H1 (cell line): ENCODE results near the gene TDRD9. TPM values are rescaled to one million over a fixed set of nuclear protein-coding genes. Genes with fewer than 3 reads are reported as not detected.
A peak's percentile ranks its signal among the peaks of the same experiment; 100 is the strongest.

Experiments used
- CTCF ChIA-PET: fragments of 300-600 bp; sonication (Branson Sonifier 250); formaldehyde crosslinking; loops from one replicate; lab custom pipeline; 2021; ENCODE audit not compliant: partially characterized antibody; lab: Charles Lee
- POLR2A ChIA-PET: fragments of 300-600 bp; sonication (Branson Sonifier 250); formaldehyde crosslinking; loops from one replicate; lab custom pipeline; 2021; ENCODE audit warnings: inconsistent platforms; ENCODE audit not compliant: partially characterized antibody; lab: Charles Lee
- DNase-seq, 2 experiments: peaks; one replicate each; pipeline versions ENCODE4 v3.0.0 to v3.0.0-alpha.2; 2010 to 2022; ENCODE audit warnings: low spot score in 2 of 2, low read depth in 1 of 2, mixed read lengths in 1 of 2
- FAIRE-seq: peaks from 2 replicates; lab custom pipeline; 2011; peaks lifted over from hg19 to GRCh38; lab: Jason Lieb, UNC
- H2AFZ ChIP-seq: 2 replicates; pipeline ENCODE4 v1.8.1; 2012; ENCODE audit warnings: low read length, inconsistent platforms
- H2AK5ac ChIP-seq: 2 replicates; pipeline ENCODE4 v1.6.1; 2013; ENCODE audit warnings: low read depth, low read length
- H2BK120ac ChIP-seq: replicated peaks from 2 replicates; pipeline ENCODE3; 2013; ENCODE audit warnings: low read depth, low read length, inconsistent platforms
- H2BK12ac ChIP-seq: 2 replicates; pipeline ENCODE4 v1.6.1; 2013; ENCODE audit warnings: low read depth, low read length
- H2BK15ac ChIP-seq: 2 replicates; pipeline ENCODE4 v1.6.1; 2013; ENCODE audit warnings: low read length
- H2BK20ac ChIP-seq: 2 replicates; pipeline ENCODE4 v1.6.1; 2013; ENCODE audit warnings: low read length
- H2BK5ac ChIP-seq: 2 replicates; pipeline ENCODE4 v1.6.1; 2013; ENCODE audit warnings: low read depth, low read length
- H3K14ac ChIP-seq: 2 replicates; pipeline ENCODE4 v1.6.1; 2013; ENCODE audit warnings: inconsistent platforms; ENCODE audit not compliant: insufficient read length
- H3K18ac ChIP-seq: 2 replicates; pipeline ENCODE4 v1.6.1; 2013; ENCODE audit warnings: low read length; ENCODE audit errors: extremely low read depth
- H3K23ac ChIP-seq: 2 replicates; pipeline ENCODE4 v1.6.1; 2013; ENCODE audit warnings: inconsistent platforms; ENCODE audit not compliant: insufficient read length
- H3K23me2 ChIP-seq: 2 replicates; pipeline ENCODE4 v1.6.1; 2013; ENCODE audit warnings: low read depth, low read length
- H3K27ac ChIP-seq: 2 replicates; pipeline ENCODE4 v1.6.1; 2011; ENCODE audit warnings: low read depth, low read length, inconsistent platforms
- H3K27me3 ChIP-seq, 4 experiments: replicated peaks in 1 of 4; 1 replicate in 1 of 4; 2 replicates in 3 of 4; pipeline versions ENCODE4 v1.6.1 to v1.8.1; 2011 to 2013; ENCODE audit warnings: low read length in 3 of 4, mild to moderate bottlenecking in 3 of 4, inconsistent platforms in 2 of 4, mixed read lengths in 2 of 4, moderate library complexity in 1 of 4; ENCODE audit not compliant: control insufficient read depth in 3 of 4, insufficient read depth in 3 of 4; ENCODE audit errors: extremely low read depth in 1 of 4
- H3K36me3 ChIP-seq, 4 experiments: 2 replicates each; pipeline versions ENCODE4 v1.6.1 to v1.8.1; 2011 to 2013; ENCODE audit warnings: mild to moderate bottlenecking in 4 of 4, low read length in 3 of 4, moderate library complexity in 2 of 4, control low read depth in 1 of 4, inconsistent platforms in 1 of 4; ENCODE audit not compliant: insufficient read depth in 4 of 4, control insufficient read depth in 2 of 4
- H3K4ac ChIP-seq: replicated peaks from 2 replicates; pipeline ENCODE3; 2013; ENCODE audit warnings: low read length, low read depth, mixed read lengths, inconsistent platforms; ENCODE audit not compliant: insufficient read length
- H3K4me1 ChIP-seq, 4 experiments: replicated peaks in 1 of 4; 1 replicate in 1 of 4; 2 replicates in 3 of 4; pipeline versions ENCODE4 v1.6.1 to v1.8.1; 2011 to 2013; ENCODE audit warnings: low read length in 3 of 4, inconsistent platforms in 2 of 4, mixed read lengths in 1 of 4; ENCODE audit not compliant: insufficient read depth in 4 of 4, control insufficient read depth in 3 of 4
- H3K4me2 ChIP-seq, 2 experiments: 2 replicates each; pipeline versions ENCODE4 v1.6.1 to v1.8.1; 2011 to 2013; ENCODE audit warnings: low read depth in 2 of 2, low read length in 2 of 2, control low read depth in 1 of 2, inconsistent platforms in 1 of 2, mild to moderate bottlenecking in 1 of 2; ENCODE audit not compliant: insufficient read depth in 1 of 2
- H3K4me3 ChIP-seq, 4 experiments: fragments of 200-600, 300-600 bp in 1 of 4; sonication (generic), shearing (Covaris generic), sonication (Bioruptor Twin) in 1 of 4; 2 replicates each; pipeline versions ENCODE4 v1.5.1 to v1.8.1; 2011 to 2016; ENCODE audit warnings: low read length in 4 of 4, low read depth in 3 of 4, control low read depth in 2 of 4, inconsistent platforms in 2 of 4, mild to moderate bottlenecking in 2 of 4, mixed read lengths in 1 of 4, moderate library complexity in 1 of 4; ENCODE audit not compliant: insufficient read depth in 2 of 4; ENCODE audit errors: extremely low read depth in 1 of 4
- H3K56ac ChIP-seq: replicated peaks from 2 replicates; pipeline ENCODE3; 2013; ENCODE audit warnings: low read depth, mild to moderate bottlenecking, mixed read lengths, low read length, inconsistent platforms; ENCODE audit not compliant: insufficient read length
- H3K79me1 ChIP-seq: 2 replicates; pipeline ENCODE4 v1.6.1; 2013; ENCODE audit warnings: low read depth, low read length, control low read depth
- H3K79me2 ChIP-seq, 2 experiments: 2 replicates each; pipeline versions ENCODE4 v1.6.1 to v1.8.1; 2012 to 2013; ENCODE audit warnings: low read length in 2 of 2, mild to moderate bottlenecking in 2 of 2, inconsistent platforms in 1 of 2; ENCODE audit not compliant: insufficient read depth in 2 of 2, control insufficient read depth in 1 of 2
- H3K9ac ChIP-seq, 4 experiments: replicated peaks in 1 of 4; 1 replicate in 1 of 4; 2 replicates in 3 of 4; pipeline versions ENCODE4 v1.6.1 to v1.8.1; 2011 to 2013; ENCODE audit warnings: low read depth in 3 of 4, low read length in 3 of 4, control low read depth in 2 of 4, mild to moderate bottlenecking in 2 of 4, moderate library complexity in 2 of 4, inconsistent platforms in 1 of 4; ENCODE audit errors: extremely low read depth in 1 of 4
- H3K9me3 ChIP-seq, 2 experiments: 2 replicates each; pipeline versions ENCODE4 v1.6.1 to v1.8.1; 2012 to 2013; ENCODE audit warnings: mild to moderate bottlenecking in 2 of 2, moderate library complexity in 2 of 2, control low read depth in 1 of 2, inconsistent platforms in 1 of 2, low read depth in 1 of 2, low read length in 1 of 2, mixed read lengths in 1 of 2; ENCODE audit not compliant: insufficient read depth in 2 of 2
- H4K20me1 ChIP-seq, 2 experiments: replicated peaks in 1 of 2; 2 replicates each; pipeline versions ENCODE3 to v1.8.1; 2011 to 2013; ENCODE audit warnings: inconsistent platforms in 2 of 2, low read length in 2 of 2, mild to moderate bottlenecking in 1 of 2; ENCODE audit not compliant: insufficient read depth in 2 of 2, control insufficient read depth in 1 of 2
- H4K5ac ChIP-seq: 2 replicates; pipeline ENCODE4 v1.6.1; 2013; ENCODE audit warnings: low read length, low read depth, mixed read lengths, inconsistent platforms; ENCODE audit not compliant: insufficient read length
- H4K8ac ChIP-seq: 2 replicates; pipeline ENCODE4 v1.8.0; 2013; ENCODE audit warnings: mild to moderate bottlenecking, moderate library complexity, low read length, inconsistent platforms; ENCODE audit not compliant: insufficient read depth; ENCODE audit errors: extremely low read depth
- H4K91ac ChIP-seq: replicated peaks from 2 replicates; pipeline ENCODE3; 2013; ENCODE audit warnings: low read length, mixed read lengths, inconsistent platforms; ENCODE audit not compliant: insufficient read length
- CEBPB ChIP-seq: IDR thresholded peaks from 2 replicates; pipeline ENCODE4 v1.6.1; 2012; ENCODE audit warnings: low read depth, low read length
- GABPA ChIP-seq: IDR thresholded peaks from 2 replicates; pipeline ENCODE4 v1.6.1; 2011; ENCODE audit warnings: mild to moderate bottlenecking, low read length, moderate library complexity, borderline replicate concordance; ENCODE audit not compliant: insufficient read depth
- HDAC6 ChIP-seq: IDR thresholded peaks from one replicate; pipeline ENCODE4 v1.7.1; 2012; ENCODE audit warnings: low read depth, mild to moderate bottlenecking, inconsistent platforms, low read length, moderate library complexity
- JUND ChIP-seq: IDR thresholded peaks from 2 replicates; pipeline ENCODE4 v1.6.1; 2011; ENCODE audit warnings: mild to moderate bottlenecking, improper control_type of control experiment, low read length
- PHF8 ChIP-seq: fragments of 200-600 bp; sonication (generic); conservative IDR thresholded peaks from 2 replicates; pipeline ENCODE4 v1.7.1; 2012; ENCODE audit warnings: low read depth, mild to moderate bottlenecking, inconsistent platforms, low read length, moderate library complexity
- SAP30 ChIP-seq: fragments of 300-600 bp; sonication (generic); IDR thresholded peaks from 2 replicates; pipeline ENCODE4 v1.7.1; 2012; ENCODE audit warnings: low read length, moderate library complexity, mild to moderate bottlenecking, inconsistent platforms; ENCODE audit not compliant: insufficient read depth, insufficient replicate concordance
- TAF1 ChIP-seq: IDR thresholded peaks from 2 replicates; pipeline ENCODE4 v1.6.1; 2011; ENCODE audit warnings: mild to moderate bottlenecking, low read depth, low read length
- TAF7 ChIP-seq: optimal IDR thresholded peaks from 2 replicates; pipeline ENCODE3; 2011; ENCODE audit warnings: low read depth, mild to moderate bottlenecking, inconsistent platforms, low read length, moderate library complexity, borderline replicate concordance
- TBP ChIP-seq: IDR thresholded peaks from 2 replicates; pipeline ENCODE4 v1.6.1; 2011; ENCODE audit warnings: low read depth, low read length, improper control_type of control experiment
- TCF12 ChIP-seq: IDR thresholded peaks from 2 replicates; pipeline ENCODE4 v1.6.1; 2011; ENCODE audit warnings: low read depth, mild to moderate bottlenecking, low read length
- TEAD4 ChIP-seq: IDR thresholded peaks from 2 replicates; pipeline ENCODE4 v1.6.1; 2012; ENCODE audit warnings: low read depth, low read length, inconsistent platforms, mixed read lengths
- WGBS, 2 experiments: shearing (Covaris generic) in 1 of 2; methylation state at CpG; one replicate each; pipeline versions ENCODE4 v1.1.6 to v1.1.7; 2013 to 2015; ENCODE audit warnings: low lambda C conversion rate in 2 of 2, mixed read lengths in 2 of 2, inconsistent platforms in 1 of 2, low coverage in 1 of 2, missing lambda C conversion rate in 1 of 2; ENCODE audit not compliant: insufficient replicate concordance in 2 of 2, insufficient coverage in 1 of 2, insufficient read length in 1 of 2; ENCODE audit errors: extremely low coverage in 1 of 2, missing lambda C conversion rate in 1 of 2; 5-methylcytosine and 5-hydroxymethylcytosine counted together
- polyA plus RNA-seq, 7 experiments: library from polyadenylated mRNA; depleted of rRNA in 3 of 7; stranded (reverse) in 5 of 7; unstranded in 2 of 7; fragments of >200 nt in 5 of 7; fragments of 200-250 nt in 2 of 7; gene quantifications; 1 replicate in 5 of 7; 2 replicates in 1 of 7; 4 replicates in 1 of 7; pipeline versions ENCODE4 v1.2.1 to v1.2.3, GENCODE V29; 2011 to 2013; ENCODE audit warnings: missing spikeins in 2 of 7, mixed read lengths in 2 of 7
- total RNA-seq: library from RNA; stranded (reverse); fragmentation: NEBNext Ultra II Directional; extraction: Animal tissue kit (Norgen Biotek cat#: 25700); gene quantifications from 2 replicates; pipeline ENCODE4 v1.2.1, GENCODE V29; 2021
- TF ChIP-seq, protein P1 (sequence below): IDR thresholded peaks from 2 replicates; pipeline ENCODE4 v1.6.1; 2012; ENCODE audit warnings: inconsistent platforms
- TF ChIP-seq, protein P2 (sequence below): IDR thresholded peaks from 2 replicates; pipeline ENCODE4 v1.6.1; 2011; ENCODE audit warnings: low read depth, mild to moderate bottlenecking, low read length; ENCODE audit not compliant: insufficient read depth

TDRD9 gene
- total and polyA plus RNA-seq, 2 of the 8 experiments (the other 6 are each of a cell fraction or from before 2014, with no cell fraction given) = not detected

DNA sequence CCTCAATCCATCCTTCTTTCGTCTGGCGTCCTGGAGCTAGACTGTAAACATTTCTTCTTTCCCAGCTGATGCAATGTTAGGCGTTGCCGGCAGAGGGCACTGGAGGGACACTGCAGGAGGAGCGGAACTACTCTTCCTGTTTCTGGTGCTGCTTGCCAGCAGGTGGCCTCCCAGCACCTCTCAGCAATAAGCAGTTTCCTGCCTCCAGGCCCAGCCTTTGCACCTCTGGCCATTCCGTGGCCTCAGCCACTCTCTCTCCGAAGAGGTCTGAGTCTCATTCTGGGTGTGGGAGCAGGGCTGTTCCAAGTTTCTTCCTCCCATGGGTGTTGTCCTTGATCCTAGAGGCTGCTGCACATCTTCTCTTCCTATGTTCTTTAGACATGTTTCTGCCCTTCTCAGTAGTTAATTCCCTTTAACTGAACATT lies 149.8 kb downstream of the TDRD9 start:
- Histone ChIP-seq H3K18ac (no peak overlapping the region; the same call in 1 of the 2 replicates), H2BK20ac (no peak overlapping the region), H3K4me1 (no peaks in the 10 kb centered on the region), H3K56ac (no peak overlapping the region), H2BK15ac (no peak overlapping the region), H3K9me3 (peaks cover 5 to 6% of the 10 kb centered on the region in 2 experiments), H2BK120ac (no peak overlapping the region), H4K20me1 (no peaks in the 10 kb centered on the region), H3K14ac (no peak overlapping the region), H3K23ac (no peak overlapping the region), H3K4me3 (no peak overlapping the region), H4K8ac (no peak overlapping the region), H2BK12ac (no peak overlapping the region), H2BK5ac (no peak overlapping the region), H3K9ac (no peak overlapping the region), H3K27ac (no peak overlapping the region), H4K91ac (no peak overlapping the region), H4K5ac (no peak overlapping the region), H2AFZ (peak overlapping the region; percentile 82; the same call in 1 of the 2 replicates), H3K79me2 (no peaks in the 10 kb centered on the region), H3K4me2 (no peak overlapping the region), H3K4ac (no peak overlapping the region), H3K27me3 (no peaks in the 10 kb centered on the region), H2AK5ac (no peak overlapping the region), H3K36me3 (no peaks in the 10 kb centered on the region), H3K79me1 (no peaks in the 10 kb centered on the region), H3K23me2 (no peaks in the 10 kb centered on the region)
- WGBS, 2 experiments = 10% methylated on average over 7 of the region's 7 CpGs; no CpG with 5 or more reads in 1 of the 2 experiments
- peak; percentile 98 for FAIRE-seq
- DNase-seq = peak; percentile 90 to 94
- ChIA-PET POLR2A (no interaction called here), CTCF (interaction anchor here (0.7 to 4.6 kb wide), 44 partner anchors 9 to 852 kb away, joined by 3 to 62 read pairs (median 4); no protein-coding TSS in a partner anchor)
- TF ChIP-seq CEBPB (peak; percentile 73; the same call in 1 of the 2 replicates), JUND (peak; percentile 50; the same call in 1 of the 2 replicates), SAP30 (no peak), PHF8 (no peak), TBP (no peak), TAF7 (peak; percentile 10), HDAC6 (no peak), TEAD4 (peak; percentile 19; the same call in 1 of the 2 replicates), TAF1 (0 out of 2 replicates have a peak, but pooled peaks have one; percentile 17), GABPA (peak; percentile 69; the same call in 1 of the 2 replicates), TCF12 (0 out of 2 replicates have a peak, but pooled peaks have one; percentile 49)
- TF ChIP-seq, protein P1, sequence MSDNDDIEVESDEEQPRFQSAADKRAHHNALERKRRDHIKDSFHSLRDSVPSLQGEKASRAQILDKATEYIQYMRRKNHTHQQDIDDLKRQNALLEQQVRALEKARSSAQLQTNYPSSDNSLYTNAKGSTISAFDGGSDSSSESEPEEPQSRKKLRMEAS = peak; percentile 38; the same call in 1 of the 2 replicates
- TF ChIP-seq, protein P2, sequence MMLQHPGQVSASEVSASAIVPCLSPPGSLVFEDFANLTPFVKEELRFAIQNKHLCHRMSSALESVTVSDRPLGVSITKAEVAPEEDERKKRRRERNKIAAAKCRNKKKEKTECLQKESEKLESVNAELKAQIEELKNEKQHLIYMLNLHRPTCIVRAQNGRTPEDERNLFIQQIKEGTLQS = peak; percentile 32; the same call in 1 of the 2 replicates
